HG02623 (cell line): ENCODE data around the gene CD99L2.

ENCODE experiments used
- ATAC-seq: cut with Tn5 transposase; IDR thresholded peaks from one replicate; pipeline ENCODE4 v1.9.1; 2021; ENCODE audit warnings: moderate library complexity; ENCODE audit not compliant: unreplicated experiment

The CD99L2 gene

GRCh38 chrX:150806827-150807226, 91.6 kb downstream of the CD99L2 start:
- ATAC-seq: no peak

- ATAC-seq: no peak
Measured at GRCh38 chrX:150805736-150806135, 92.7 kb downstream of the CD99L2 start.

GRCh38 chrX:150792949-150793527, 105.4 kb downstream of the CD99L2 start:
- ATAC-seq: no peak

GRCh38 chrX:150790021-150790420, 108.4 kb downstream of the CD99L2 start:
- ATAC-seq: no peak

- ATAC-seq: no peak
Measured at GRCh38 chrX:150781677-150782076, 116.8 kb downstream of the CD99L2 start.

- no peak for ATAC-seq
Measured at GRCh38 chrX:150779385-150779784, 119.1 kb downstream of the CD99L2 start.

- ATAC-seq: no peak
Measured at GRCh38 chrX:150777328-150777992, 121.0 kb downstream of the CD99L2 start.

GRCh38 chrX:150775569-150776350, 122.7 kb downstream of the CD99L2 start:
- ATAC-seq: no peak

GRCh38 chrX:150774798-150775568, 123.5 kb downstream of the CD99L2 start:
- no peak for ATAC-seq

GRCh38 chrX:150773634-150774033, 124.8 kb downstream of the CD99L2 start:
- no peak for ATAC-seq

GRCh38 chrX:150773117-150773516, 125.4 kb downstream of the CD99L2 start:
- ATAC-seq: no peak

- ATAC-seq: peak; percentile 90
Measured at GRCh38 chrX:150772150-150772970, 126.1 kb downstream of the CD99L2 start.

GRCh38 chrX:150771116-150771515, 127.4 kb downstream of the CD99L2 start:
- no peak for ATAC-seq

GRCh38 chrX:150770623-150771022, 127.8 kb downstream of the CD99L2 start:
- ATAC-seq: no peak

- ATAC-seq: no peak
Measured at GRCh38 chrX:150769408-150769807, 129.1 kb downstream of the CD99L2 start.

GRCh38 chrX:150768580-150769190, 129.8 kb downstream of the CD99L2 start:
- ATAC-seq: no peak

GRCh38 chrX:150768132-150768485, 130.4 kb downstream of the CD99L2 start:
- no peak for ATAC-seq

GRCh38 chrX:150767475-150768131, 130.9 kb downstream of the CD99L2 start:
- ATAC-seq: no peak

- ATAC-seq: no peak
Measured at GRCh38 chrX:150767045-150767395, 131.4 kb downstream of the CD99L2 start.
